ENCODE results near the gene BORA.
A peak's percentile ranks its signal among the peaks of the same experiment; 100 is the strongest.
"Not testable (repeated sequence)": the region's sequence is repeated elsewhere in the genome, so short reads cannot be mapped to it uniquely, and the experiment has no call there.

Gene BORA

GRCh38 chr13:72774019-72774418 lies 46.3 kb downstream of the BORA start:
- no peak for DNase-seq

GRCh38 chr13:72781451-72782439 lies 54.0 kb downstream of the BORA start, which contains the start of the genes DIS3 and PIBF1:
Gene DIS3, minus strand, starts transcription at chr13:72781900. Its CDS starts 68 bp downstream, at chr13:72781832.
Gene PIBF1, plus strand, starts transcription at chr13:72782133. Its CDS starts 1,337 bp downstream, at chr13:72783470.
- peak; percentile 94 for DNase-seq

- DNase-seq = peak; percentile 7
These were observed 55.0 kb downstream of the BORA start for GRCh38 chr13:72782717-72783116.

GRCh38 chr13:72784679-72785078 lies 57.0 kb downstream of the BORA start:
- DNase-seq = not testable (repeated sequence)

GRCh38 chr13:72788831-72789230 lies 61.1 kb downstream of the BORA start:
- no peak for DNase-seq

GRCh38 chr13:72792640-72793039 lies 64.9 kb downstream of the BORA start:
- no peak for DNase-seq

- no peak for DNase-seq
These were observed 71.1 kb downstream of the BORA start for GRCh38 chr13:72798817-72799216.

- DNase-seq = no peak
These were observed 76.6 kb downstream of the BORA start for GRCh38 chr13:72804301-72804700.

Measured in CD4-positive, alpha-beta T cell treated with Interleukin-6 for 4 hours (primary cell).